H1 (cell line): ENCODE results near the gene CDC42BPB. TPM values are rescaled to one million over a fixed set of nuclear protein-coding genes. Genes with fewer than 3 reads are reported as not detected.

Experiments used
- CTCF ChIA-PET: fragments of 300-600 bp; sonication (Branson Sonifier 250); formaldehyde crosslinking; loops from one replicate; lab custom pipeline; 2021; ENCODE audit not compliant: partially characterized antibody; lab: Charles Lee
- POLR2A ChIA-PET: fragments of 300-600 bp; sonication (Branson Sonifier 250); formaldehyde crosslinking; loops from one replicate; lab custom pipeline; 2021; ENCODE audit warnings: inconsistent platforms; ENCODE audit not compliant: partially characterized antibody; lab: Charles Lee
- DNase-seq, 2 experiments: peaks; one replicate each; pipeline versions ENCODE4 v3.0.0 to v3.0.0-alpha.2; 2010 to 2022; ENCODE audit warnings: low spot score in 2 of 2, low read depth in 1 of 2, mixed read lengths in 1 of 2
- FAIRE-seq: peaks from 2 replicates; lab custom pipeline; 2011; peaks lifted over from hg19 to GRCh38; lab: Jason Lieb, UNC
- H2AFZ ChIP-seq: 2 replicates; pipeline ENCODE4 v1.8.1; 2012; ENCODE audit warnings: low read length, inconsistent platforms
- H2AK5ac ChIP-seq: 2 replicates; pipeline ENCODE4 v1.6.1; 2013; ENCODE audit warnings: low read depth, low read length
- H2BK120ac ChIP-seq: replicated peaks from 2 replicates; pipeline ENCODE3; 2013; ENCODE audit warnings: low read depth, low read length, inconsistent platforms
- H2BK12ac ChIP-seq: 2 replicates; pipeline ENCODE4 v1.6.1; 2013; ENCODE audit warnings: low read depth, low read length
- H2BK15ac ChIP-seq: 2 replicates; pipeline ENCODE4 v1.6.1; 2013; ENCODE audit warnings: low read length
- H2BK20ac ChIP-seq: 2 replicates; pipeline ENCODE4 v1.6.1; 2013; ENCODE audit warnings: low read length
- H2BK5ac ChIP-seq: 2 replicates; pipeline ENCODE4 v1.6.1; 2013; ENCODE audit warnings: low read depth, low read length
- H3K14ac ChIP-seq: 2 replicates; pipeline ENCODE4 v1.6.1; 2013; ENCODE audit warnings: inconsistent platforms; ENCODE audit not compliant: insufficient read length
- H3K18ac ChIP-seq: 2 replicates; pipeline ENCODE4 v1.6.1; 2013; ENCODE audit warnings: low read length; ENCODE audit errors: extremely low read depth
- H3K23ac ChIP-seq: 2 replicates; pipeline ENCODE4 v1.6.1; 2013; ENCODE audit warnings: inconsistent platforms; ENCODE audit not compliant: insufficient read length
- H3K23me2 ChIP-seq: 2 replicates; pipeline ENCODE4 v1.6.1; 2013; ENCODE audit warnings: low read depth, low read length
- H3K27ac ChIP-seq: 2 replicates; pipeline ENCODE4 v1.6.1; 2011; ENCODE audit warnings: low read depth, low read length, inconsistent platforms
- H3K27me3 ChIP-seq, 4 experiments: replicated peaks in 1 of 4; 1 replicate in 1 of 4; 2 replicates in 3 of 4; pipeline versions ENCODE4 v1.6.1 to v1.8.1; 2011 to 2013; ENCODE audit warnings: low read length in 3 of 4, mild to moderate bottlenecking in 3 of 4, inconsistent platforms in 2 of 4, mixed read lengths in 2 of 4, moderate library complexity in 1 of 4; ENCODE audit not compliant: control insufficient read depth in 3 of 4, insufficient read depth in 3 of 4; ENCODE audit errors: extremely low read depth in 1 of 4
- H3K36me3 ChIP-seq, 4 experiments: 2 replicates each; pipeline versions ENCODE4 v1.6.1 to v1.8.1; 2011 to 2013; ENCODE audit warnings: mild to moderate bottlenecking in 4 of 4, low read length in 3 of 4, moderate library complexity in 2 of 4, control low read depth in 1 of 4, inconsistent platforms in 1 of 4; ENCODE audit not compliant: insufficient read depth in 4 of 4, control insufficient read depth in 2 of 4
- H3K4ac ChIP-seq: replicated peaks from 2 replicates; pipeline ENCODE3; 2013; ENCODE audit warnings: low read length, low read depth, mixed read lengths, inconsistent platforms; ENCODE audit not compliant: insufficient read length
- H3K4me1 ChIP-seq, 4 experiments: replicated peaks in 1 of 4; 1 replicate in 1 of 4; 2 replicates in 3 of 4; pipeline versions ENCODE4 v1.6.1 to v1.8.1; 2011 to 2013; ENCODE audit warnings: low read length in 3 of 4, inconsistent platforms in 2 of 4, mixed read lengths in 1 of 4; ENCODE audit not compliant: insufficient read depth in 4 of 4, control insufficient read depth in 3 of 4
- H3K4me2 ChIP-seq, 2 experiments: 2 replicates each; pipeline versions ENCODE4 v1.6.1 to v1.8.1; 2011 to 2013; ENCODE audit warnings: low read depth in 2 of 2, low read length in 2 of 2, control low read depth in 1 of 2, inconsistent platforms in 1 of 2, mild to moderate bottlenecking in 1 of 2; ENCODE audit not compliant: insufficient read depth in 1 of 2
- H3K4me3 ChIP-seq, 4 experiments: fragments of 200-600, 300-600 bp in 1 of 4; sonication (generic), shearing (Covaris generic), sonication (Bioruptor Twin) in 1 of 4; 2 replicates each; pipeline versions ENCODE4 v1.5.1 to v1.8.1; 2011 to 2016; ENCODE audit warnings: low read length in 4 of 4, low read depth in 3 of 4, control low read depth in 2 of 4, inconsistent platforms in 2 of 4, mild to moderate bottlenecking in 2 of 4, mixed read lengths in 1 of 4, moderate library complexity in 1 of 4; ENCODE audit not compliant: insufficient read depth in 2 of 4; ENCODE audit errors: extremely low read depth in 1 of 4
- H3K56ac ChIP-seq: replicated peaks from 2 replicates; pipeline ENCODE3; 2013; ENCODE audit warnings: low read depth, mild to moderate bottlenecking, mixed read lengths, low read length, inconsistent platforms; ENCODE audit not compliant: insufficient read length
- H3K79me1 ChIP-seq: 2 replicates; pipeline ENCODE4 v1.6.1; 2013; ENCODE audit warnings: low read depth, low read length, control low read depth
- H3K79me2 ChIP-seq, 2 experiments: 2 replicates each; pipeline versions ENCODE4 v1.6.1 to v1.8.1; 2012 to 2013; ENCODE audit warnings: low read length in 2 of 2, mild to moderate bottlenecking in 2 of 2, inconsistent platforms in 1 of 2; ENCODE audit not compliant: insufficient read depth in 2 of 2, control insufficient read depth in 1 of 2
- H3K9ac ChIP-seq, 4 experiments: replicated peaks in 1 of 4; 1 replicate in 1 of 4; 2 replicates in 3 of 4; pipeline versions ENCODE4 v1.6.1 to v1.8.1; 2011 to 2013; ENCODE audit warnings: low read depth in 3 of 4, low read length in 3 of 4, control low read depth in 2 of 4, mild to moderate bottlenecking in 2 of 4, moderate library complexity in 2 of 4, inconsistent platforms in 1 of 4; ENCODE audit errors: extremely low read depth in 1 of 4
- H3K9me3 ChIP-seq, 2 experiments: 2 replicates each; pipeline versions ENCODE4 v1.6.1 to v1.8.1; 2012 to 2013; ENCODE audit warnings: mild to moderate bottlenecking in 2 of 2, moderate library complexity in 2 of 2, control low read depth in 1 of 2, inconsistent platforms in 1 of 2, low read depth in 1 of 2, low read length in 1 of 2, mixed read lengths in 1 of 2; ENCODE audit not compliant: insufficient read depth in 2 of 2
- H4K20me1 ChIP-seq, 2 experiments: replicated peaks in 1 of 2; 2 replicates each; pipeline versions ENCODE3 to v1.8.1; 2011 to 2013; ENCODE audit warnings: inconsistent platforms in 2 of 2, low read length in 2 of 2, mild to moderate bottlenecking in 1 of 2; ENCODE audit not compliant: insufficient read depth in 2 of 2, control insufficient read depth in 1 of 2
- H4K5ac ChIP-seq: 2 replicates; pipeline ENCODE4 v1.6.1; 2013; ENCODE audit warnings: low read length, low read depth, mixed read lengths, inconsistent platforms; ENCODE audit not compliant: insufficient read length
- H4K8ac ChIP-seq: 2 replicates; pipeline ENCODE4 v1.8.0; 2013; ENCODE audit warnings: mild to moderate bottlenecking, moderate library complexity, low read length, inconsistent platforms; ENCODE audit not compliant: insufficient read depth; ENCODE audit errors: extremely low read depth
- H4K91ac ChIP-seq: replicated peaks from 2 replicates; pipeline ENCODE3; 2013; ENCODE audit warnings: low read length, mixed read lengths, inconsistent platforms; ENCODE audit not compliant: insufficient read length
- CBX8 ChIP-seq: fragments of 300-800, 300-1000 bp; sonication (generic); IDR thresholded peaks from 2 replicates; pipeline ENCODE4 v1.7.1; 2016; ENCODE audit warnings: low read depth, low read length, borderline replicate concordance
- EGR1 ChIP-seq: IDR thresholded peaks from 2 replicates; pipeline ENCODE4 v1.6.1; 2011; ENCODE audit warnings: low read depth, low read length, borderline replicate concordance
- EZH2 ChIP-seq: fragments of 200-600 bp; sonication (generic); IDR thresholded peaks from 2 replicates; pipeline ENCODE4 v1.7.1; 2012; ENCODE audit warnings: low read depth, mild to moderate bottlenecking, moderate library complexity, low read length, inconsistent platforms; ENCODE audit not compliant: severe bottlenecking
- HDAC6 ChIP-seq: IDR thresholded peaks from one replicate; pipeline ENCODE4 v1.7.1; 2012; ENCODE audit warnings: low read depth, mild to moderate bottlenecking, inconsistent platforms, low read length, moderate library complexity
- MAFK ChIP-seq: IDR thresholded peaks from 2 replicates; pipeline ENCODE4 v1.6.1; 2012; ENCODE audit warnings: low read depth, mild to moderate bottlenecking, improper control_type of control experiment, low read length
- NRF1 ChIP-seq: IDR thresholded peaks from 2 replicates; pipeline ENCODE4 v1.6.1; 2011; ENCODE audit warnings: mild to moderate bottlenecking, low read depth, low read length, improper control_type of control experiment
- POLR2A ChIP-seq, 2 experiments: IDR thresholded peaks; 1 replicate in 1 of 2; 2 replicates in 1 of 2; pipeline ENCODE4 v1.6.1; 2011; ENCODE audit warnings: low read depth in 2 of 2, low read length in 2 of 2, mild to moderate bottlenecking in 2 of 2; ENCODE audit errors: control extremely low read depth in 1 of 2
- RAD21 ChIP-seq, 2 experiments: IDR thresholded peaks in 1 of 2; conservative IDR thresholded peaks in 1 of 2; 2 replicates each; pipeline ENCODE4 v1.6.1; 2011; ENCODE audit warnings: low read depth in 2 of 2, low read length in 2 of 2, improper control_type of control experiment in 1 of 2, inconsistent platforms in 1 of 2, mild to moderate bottlenecking in 1 of 2, moderate library complexity in 1 of 2
- RNF2 ChIP-seq: fragments of 200-900, 300-1000 bp; sonication (generic); IDR thresholded peaks from 2 replicates; pipeline ENCODE4 v1.7.1; 2016; ENCODE audit warnings: borderline replicate concordance, low read depth, mild to moderate bottlenecking, antibody characterized with exemption, low read length; ENCODE audit not compliant: poor library complexity, severe bottlenecking; ENCODE audit errors: missing control alignments
- SIRT6 ChIP-seq: IDR thresholded peaks from one replicate; pipeline ENCODE4 v1.7.1; 2012; ENCODE audit warnings: low read length, inconsistent platforms
- SIX5 ChIP-seq: IDR thresholded peaks from 2 replicates; pipeline ENCODE4 v1.6.1; 2011; ENCODE audit warnings: mild to moderate bottlenecking, low read depth, low read length
- YY1 ChIP-seq: IDR thresholded peaks from 2 replicates; pipeline ENCODE4 v1.6.1; 2011; ENCODE audit warnings: low read depth, mild to moderate bottlenecking, low read length
- WGBS, 2 experiments: shearing (Covaris generic) in 1 of 2; methylation state at CpG; one replicate each; pipeline versions ENCODE4 v1.1.6 to v1.1.7; 2013 to 2015; ENCODE audit warnings: low lambda C conversion rate in 2 of 2, mixed read lengths in 2 of 2, inconsistent platforms in 1 of 2, low coverage in 1 of 2, missing lambda C conversion rate in 1 of 2; ENCODE audit not compliant: insufficient replicate concordance in 2 of 2, insufficient coverage in 1 of 2, insufficient read length in 1 of 2; ENCODE audit errors: extremely low coverage in 1 of 2, missing lambda C conversion rate in 1 of 2; 5-methylcytosine and 5-hydroxymethylcytosine counted together
- polyA plus RNA-seq, 7 experiments: library from polyadenylated mRNA; depleted of rRNA in 3 of 7; stranded (reverse) in 5 of 7; unstranded in 2 of 7; fragments of >200 nt in 5 of 7; fragments of 200-250 nt in 2 of 7; gene quantifications; 1 replicate in 5 of 7; 2 replicates in 1 of 7; 4 replicates in 1 of 7; pipeline versions ENCODE4 v1.2.1 to v1.2.3, GENCODE V29; 2011 to 2013; ENCODE audit warnings: missing spikeins in 2 of 7, mixed read lengths in 2 of 7
- total RNA-seq: library from RNA; stranded (reverse); fragmentation: NEBNext Ultra II Directional; extraction: Animal tissue kit (Norgen Biotek cat#: 25700); gene quantifications from 2 replicates; pipeline ENCODE4 v1.2.1, GENCODE V29; 2021

CDC42BPB gene
- total and polyA plus RNA-seq, 2 of the 8 experiments (the other 6 are each of a cell fraction or from before 2014, with no cell fraction given): 51.2 to 88.2 TPM

DNA sequence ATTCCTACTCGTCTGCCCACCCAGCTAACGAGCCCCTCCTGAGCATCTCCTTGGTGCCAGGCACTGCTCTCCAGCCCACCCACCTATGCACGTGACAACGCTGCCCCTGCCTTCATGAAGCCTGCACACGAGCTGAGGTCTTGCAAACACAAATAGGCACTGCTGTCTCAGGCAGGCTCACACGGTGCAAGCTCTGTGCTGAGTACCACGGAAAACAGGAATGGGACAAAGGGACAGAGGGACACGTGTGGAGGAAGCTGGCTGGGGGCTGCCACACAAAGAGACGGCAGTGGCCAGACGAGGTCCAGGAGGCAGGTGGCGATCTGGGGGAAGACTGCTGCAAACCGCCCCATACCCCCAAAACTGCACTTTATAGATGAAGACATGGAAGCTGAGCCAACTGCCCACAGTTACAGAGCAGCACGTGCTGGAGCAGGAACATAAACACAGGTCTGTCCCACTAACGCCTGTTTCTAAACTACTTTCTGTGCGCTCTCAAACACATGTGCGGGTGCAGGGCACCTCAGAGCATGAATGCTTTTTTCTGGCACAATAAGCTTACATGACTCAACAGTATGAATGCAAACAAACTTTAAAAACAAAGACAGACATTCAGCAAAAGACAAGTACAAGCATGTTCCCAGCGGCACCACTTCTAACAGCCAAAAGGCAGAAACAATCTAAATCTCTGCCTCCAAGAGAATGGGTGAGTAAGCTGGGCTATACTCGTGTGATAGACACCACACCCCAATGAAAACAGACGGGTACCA, 70.4 kb downstream of the CDC42BPB start:
- Histone ChIP-seq H3K23ac (no peak overlapping the region), H4K20me1 (peaks cover 0 to 2% of the 10 kb centered on the region in 2 experiments), H3K4me1 (0 out of 7 replicates have a peak, but pooled peaks cover 0 to 2% (median 0%) of the 10 kb centered on the region in 4 experiments), H2BK5ac (peak overlapping the region; percentile 77; the same call in 1 of the 2 replicates), H2AK5ac (no peak overlapping the region), H3K36me3 (peaks cover 2 to 14% (median 7%) of the 10 kb centered on the region in 4 experiments; a peak in 5 of 8 replicates), H3K56ac (no peak overlapping the region), H3K14ac (no peak overlapping the region), H3K9me3 (0 out of 4 replicates have a peak, but pooled peaks cover 0 to 5% of the 10 kb centered on the region in 2 experiments), H3K27me3 (no peaks in the 10 kb centered on the region), H3K4me3 (no peak overlapping the region), H3K79me2 (peaks cover 0 to 2% of the 10 kb centered on the region in 2 experiments; a peak in 1 of 4 replicates), H3K27ac (no peak overlapping the region; the same call in 1 of the 2 replicates), H3K4ac (no peak overlapping the region), H3K79me1 (no peaks in the 10 kb centered on the region; the same call in 1 of the 2 replicates), H2BK12ac (no peak overlapping the region), H2BK20ac (no peak overlapping the region), H2BK120ac (no peak overlapping the region), H3K23me2 (no peaks in the 10 kb centered on the region), H3K9ac (no peak overlapping the region), H4K8ac (no peak overlapping the region), H4K5ac (no peak overlapping the region), H2BK15ac (no peak overlapping the region), H3K4me2 (no peak overlapping the region), H3K18ac (no peak overlapping the region), H2AFZ (no peak overlapping the region), H4K91ac (no peak overlapping the region)
- DNase-seq (no peak), FAIRE-seq (no peak)
- POLR2A ChIA-PET: interaction anchor here (1.0 to 1.4 kb wide), 2 partner anchors 11 to 14 kb away, joined by 3 to 5 read pairs; no protein-coding TSS in a partner anchor
- 90% methylated on average over 19 of the region's 19 CpGs; no CpG with 5 or more reads in 1 of the 2 experiments for WGBS, 2 experiments
- CTCF ChIA-PET: interaction anchor here (0.5 to 1.6 kb wide), 4 partner anchors 15 to 549 kb away, joined by 3 to 4 read pairs (median 3); no protein-coding TSS in a partner anchor
- TF ChIP-seq CBX8: no peak
- TF ChIP-seq HDAC6: no peak
- TF ChIP-seq SIRT6: no peak
- TF ChIP-seq YY1: no peak
- no peak for TF ChIP-seq MAFK
- no peak for TF ChIP-seq SIX5
- TF ChIP-seq NRF1: no peak
- TF ChIP-seq POLR2A (IDR thresholded peaks at IDR 0.05; ENCODE audit: control extremely low read depth in 1 of 2, low read depth in 2 of 2, low read length in 2 of 2): no peak
- no peak for TF ChIP-seq RNF2
- no peak for TF ChIP-seq EZH2
- no peak for TF ChIP-seq RAD21 (IDR thresholded peaks at IDR 0.05 in 1 of 2, conservative IDR thresholded peaks at IDR 0.05 in 1 of 2; ENCODE audit: low read depth in 2 of 2, low read length in 2 of 2)
- TF ChIP-seq EGR1: no peak
